Upper lobe of left lung (tissue), 4 donors: ENCODE measurements around the gene KIF3B.

Source experiments
- CTCF ChIP-seq, 6 experiments: fragments of 450-650 bp in 4 of 6; fragments of 200-600 bp in 2 of 6; sonication (generic) in 2 of 6; IDR thresholded peaks; one replicate each; pipeline ENCODE4 v1.5.1; 2016 to 2019; ENCODE audit warnings: antibody characterized with exemption in 6 of 6
- EP300 ChIP-seq, 4 donors: sonication (generic); formaldehyde crosslinking; IDR thresholded peaks; one replicate each; pipeline ENCODE4 v1.5.1; 2017; ENCODE audit warnings: antibody characterized with exemption in 4 of 4, control low read depth in 2 of 4

DNA sequence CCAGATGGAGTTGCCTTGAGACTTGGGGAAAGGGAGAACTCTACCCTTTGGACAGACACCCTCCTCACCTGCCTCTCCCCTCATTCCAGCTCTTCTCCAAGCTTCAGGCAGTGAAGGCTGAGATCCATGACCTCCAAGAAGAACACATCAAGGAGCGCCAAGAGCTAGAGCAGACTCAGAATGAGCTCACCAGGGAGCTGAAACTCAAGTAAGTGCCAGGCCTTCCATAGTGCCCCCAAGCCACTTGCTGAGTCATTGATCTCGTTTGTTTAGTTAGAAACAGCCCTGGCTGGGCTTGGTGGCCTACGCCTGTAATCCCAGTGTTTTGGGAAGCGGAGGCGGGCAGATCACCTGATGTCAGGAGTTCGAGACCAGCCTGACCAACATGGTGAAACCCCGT is 39.2 kb downstream of the KIF3B start:
- TF ChIP-seq CTCF (IDR thresholded peaks at IDR 0.05) (no peak), EP300 (IDR thresholded peaks at IDR 0.05) (no peak)
